Thyroid gland (tissue), 4 donors: ENCODE measurements around the gene DDX25.

Experiments used
- CTCF ChIP-seq, 6 experiments: fragments of 200-600 bp in 3 of 6; fragments of 450-650 bp in 3 of 6; sonication (generic) in 3 of 6; IDR thresholded peaks; one replicate each; pipeline ENCODE4 v1.5.1; 2016 to 2019; ENCODE audit warnings: antibody characterized with exemption in 6 of 6, mild to moderate bottlenecking in 2 of 6, inconsistent platforms in 1 of 6, moderate library complexity in 1 of 6
- POLR2A ChIP-seq, 2 donors: fragments of 450-650 bp; IDR thresholded peaks; one replicate each; pipeline ENCODE4 v1.6.1; 2017; ENCODE audit warnings: antibody characterized with exemption in 2 of 2, mild to moderate bottlenecking in 2 of 2, moderate library complexity in 1 of 2

DNA sequence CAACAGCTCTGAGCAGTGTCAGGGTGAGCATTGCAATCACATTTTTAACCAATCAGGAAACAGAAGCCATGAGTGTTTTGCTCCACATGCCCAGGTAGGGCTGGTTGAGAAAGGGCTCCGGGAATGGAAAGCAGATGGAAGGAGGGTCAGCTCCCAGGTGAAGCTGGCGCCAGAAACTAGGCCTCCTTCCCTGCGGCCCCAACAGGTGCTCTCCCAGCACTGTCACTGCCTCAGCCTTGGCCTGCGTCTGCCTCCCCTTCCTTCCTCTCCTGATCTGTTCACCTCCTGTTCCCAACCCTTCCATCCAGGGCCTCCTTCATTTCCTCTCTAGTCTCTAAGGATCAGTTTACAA is 36.9 kb downstream of the DDX25 start:
- TF ChIP-seq POLR2A (IDR thresholded peaks at IDR 0.05) (no peak), CTCF (IDR thresholded peaks at IDR 0.05) (no peak)
